RWPE2 (cell line): Measurements from ENCODE around the gene KLF15.

Experiments
- ATAC-seq: fragments of 200-7000 bp; cut with Tn5 transposase; 3 replicates; pipeline ENCODE4 v1.9.1; 2021; ENCODE audit warnings: low read depth
- DNase-seq: peaks from one replicate; pipeline ENCODE4 v3.0.0-alpha.2; 2020; ENCODE audit warnings: low spot score
- H3K27ac ChIP-seq: fragments of 450-650 bp; 2 replicates; pipeline ENCODE4 v1.5.1; 2017; ENCODE audit warnings: mild to moderate bottlenecking; ENCODE audit not compliant: poor library complexity, severe bottlenecking
- H3K27me3 ChIP-seq: fragments of 250-450 bp; sonication (Bioruptor Pico); 2 replicates; pipeline ENCODE4 v1.5.1; 2021; ENCODE audit warnings: mild to moderate bottlenecking, moderate library complexity; ENCODE audit not compliant: insufficient read depth, poor library complexity, severe bottlenecking
- H3K36me3 ChIP-seq: fragments of 250-450 bp; sonication (Bioruptor Pico); 2 replicates; pipeline ENCODE4 v1.5.1; 2020; ENCODE audit warnings: low read depth, mild to moderate bottlenecking, moderate library complexity
- H3K4me1 ChIP-seq: fragments of 250-450 bp; sonication (Bioruptor Pico); 2 replicates; pipeline ENCODE4 v1.5.1; 2021; ENCODE audit warnings: mild to moderate bottlenecking, moderate library complexity; ENCODE audit not compliant: insufficient read depth, poor library complexity, severe bottlenecking
- H3K4me3 ChIP-seq: fragments of 250-450 bp; sonication (Bioruptor Pico); 2 replicates; pipeline ENCODE4 v1.5.1; 2021; ENCODE audit warnings: mild to moderate bottlenecking, moderate library complexity; ENCODE audit not compliant: severe bottlenecking
- H3K9me3 ChIP-seq: fragments of 250-450 bp; sonication (Bioruptor Pico); 2 replicates; pipeline ENCODE4 v1.5.1; 2021; ENCODE audit warnings: mild to moderate bottlenecking, moderate library complexity; ENCODE audit not compliant: severe bottlenecking
- TF ChIP-seq, protein P1 (sequence below): fragments of 450-650 bp; IDR thresholded peaks from one replicate; pipeline ENCODE4 v1.5.1; 2017; ENCODE audit warnings: mild to moderate bottlenecking, moderate library complexity; ENCODE audit not compliant: poor library complexity, severe bottlenecking

KLF15 gene

DNA sequence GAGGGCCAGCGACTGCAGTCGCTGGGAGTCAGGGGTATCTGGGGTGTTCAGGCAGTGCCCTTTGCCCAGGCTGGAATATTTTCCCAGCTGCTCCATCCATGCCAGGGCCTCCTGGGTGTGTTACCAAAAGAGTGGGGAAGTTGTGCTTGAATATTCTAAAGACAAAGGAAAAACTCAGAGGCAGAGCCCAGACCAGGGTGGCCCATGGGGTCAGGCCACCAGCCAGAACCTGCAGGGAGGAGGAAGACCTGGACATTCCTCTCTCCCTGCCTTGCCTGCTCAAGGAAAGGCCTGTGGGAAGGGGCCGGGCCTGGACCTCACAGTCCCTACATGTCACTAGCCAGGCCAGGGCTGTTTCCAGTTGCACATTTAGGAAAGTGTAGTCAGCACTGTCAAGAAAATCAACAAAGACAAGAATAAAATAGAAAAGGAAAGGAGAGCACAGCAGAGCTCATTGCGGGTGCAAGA, 16.0 kb upstream of the KLF15 start:
- TF ChIP-seq, protein P1, sequence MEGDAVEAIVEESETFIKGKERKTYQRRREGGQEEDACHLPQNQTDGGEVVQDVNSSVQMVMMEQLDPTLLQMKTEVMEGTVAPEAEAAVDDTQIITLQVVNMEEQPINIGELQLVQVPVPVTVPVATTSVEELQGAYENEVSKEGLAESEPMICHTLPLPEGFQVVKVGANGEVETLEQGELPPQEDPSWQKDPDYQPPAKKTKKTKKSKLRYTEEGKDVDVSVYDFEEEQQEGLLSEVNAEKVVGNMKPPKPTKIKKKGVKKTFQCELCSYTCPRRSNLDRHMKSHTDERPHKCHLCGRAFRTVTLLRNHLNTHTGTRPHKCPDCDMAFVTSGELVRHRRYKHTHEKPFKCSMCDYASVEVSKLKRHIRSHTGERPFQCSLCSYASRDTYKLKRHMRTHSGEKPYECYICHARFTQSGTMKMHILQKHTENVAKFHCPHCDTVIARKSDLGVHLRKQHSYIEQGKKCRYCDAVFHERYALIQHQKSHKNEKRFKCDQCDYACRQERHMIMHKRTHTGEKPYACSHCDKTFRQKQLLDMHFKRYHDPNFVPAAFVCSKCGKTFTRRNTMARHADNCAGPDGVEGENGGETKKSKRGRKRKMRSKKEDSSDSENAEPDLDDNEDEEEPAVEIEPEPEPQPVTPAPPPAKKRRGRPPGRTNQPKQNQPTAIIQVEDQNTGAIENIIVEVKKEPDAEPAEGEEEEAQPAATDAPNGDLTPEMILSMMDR: no peak

DNA sequence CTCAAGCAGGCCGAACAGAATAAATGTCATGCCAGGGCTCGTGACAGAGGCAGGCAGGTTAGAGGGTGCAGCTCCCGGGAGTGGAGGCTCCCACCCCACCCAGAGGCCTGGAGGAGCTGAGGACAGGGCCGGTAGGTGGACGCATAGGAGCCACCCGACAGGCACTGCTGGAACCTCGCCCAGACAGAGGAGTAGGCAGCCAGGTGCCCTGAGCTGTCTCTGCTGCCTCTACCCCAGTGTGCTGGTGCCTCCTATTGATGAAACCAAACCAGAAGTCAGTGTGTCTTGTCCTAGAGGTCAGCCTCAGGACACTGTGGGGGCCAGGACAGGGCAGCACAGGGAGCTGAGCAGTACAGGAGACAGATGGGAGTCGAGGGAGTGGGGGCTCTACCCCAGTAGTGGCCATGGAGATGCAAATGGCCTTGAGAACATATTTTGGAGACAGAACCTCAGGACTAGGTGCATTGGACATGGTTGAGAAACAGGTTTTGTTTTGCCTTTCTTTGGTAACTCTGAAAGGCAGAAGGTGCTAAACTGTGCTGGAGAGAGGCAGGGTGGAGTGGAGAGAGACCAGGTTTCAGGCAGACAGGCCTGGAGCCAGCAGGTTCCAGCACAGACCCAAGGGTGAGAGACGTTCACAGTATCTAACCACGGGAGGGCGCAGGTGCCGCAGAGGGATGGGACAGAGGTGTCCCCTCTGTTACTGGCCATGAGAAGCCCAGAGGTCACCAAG, 15.4 kb upstream of the KLF15 start:
- Histone ChIP-seq H3K9me3 (no peaks in the 10 kb centered on the region), H3K27ac (no peak overlapping the region), H3K4me1 (no peaks in the 10 kb centered on the region), H3K36me3 (no peaks in the 10 kb centered on the region), H3K4me3 (no peak overlapping the region), H3K27me3 (no peaks in the 10 kb centered on the region)
- no peak for ATAC-seq
- TF ChIP-seq, protein P1: no peak
- DNase-seq: peak; percentile 54

More for the DNA sequence above, 16.0 kb upstream of the KLF15 start:
- H3K4me1 ChIP-seq: no peaks in the 10 kb centered on the region
- H3K9me3 ChIP-seq: no peaks in the 10 kb centered on the region
- DNase-seq (peak; percentile 36), ATAC-seq (no peak)
- no peaks in the 10 kb centered on the region for H3K27me3 ChIP-seq
- H3K27ac ChIP-seq: no peak overlapping the region
- H3K4me3 ChIP-seq: no peak overlapping the region
- no peaks in the 10 kb centered on the region for H3K36me3 ChIP-seq

DNA sequence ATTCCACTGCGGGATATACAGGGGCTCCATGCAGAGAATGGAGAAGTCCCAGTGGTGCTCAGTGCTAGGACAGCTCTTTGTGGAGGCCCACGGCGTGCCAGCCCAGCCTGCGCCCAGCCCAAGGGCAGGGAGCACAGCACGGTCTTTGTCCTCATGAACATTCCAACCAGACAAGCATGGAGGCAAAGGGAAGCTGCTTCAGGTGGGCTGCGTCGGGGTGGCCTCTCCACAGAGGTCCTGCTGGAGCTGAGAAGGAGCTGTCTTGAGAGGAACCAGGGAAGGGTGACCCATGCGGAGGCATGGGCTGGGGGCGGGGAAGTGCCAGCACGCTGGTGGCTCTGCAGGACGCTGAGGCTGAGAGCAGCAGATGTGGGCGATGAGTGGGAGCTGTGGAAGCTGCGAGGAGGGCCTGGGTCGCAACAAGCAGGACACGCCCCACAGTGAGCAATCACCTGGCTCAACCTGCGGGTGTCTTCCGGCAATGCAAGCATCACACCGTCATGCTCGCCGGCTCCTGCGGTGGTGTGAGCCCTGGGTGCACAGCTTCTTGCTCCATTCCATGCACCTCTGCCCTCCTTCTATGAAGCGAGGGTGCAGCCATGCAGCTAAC, 14.0 kb upstream of the KLF15 start:
- Histone ChIP-seq H3K27ac (no peak overlapping the region), H3K36me3 (no peaks in the 10 kb centered on the region), H3K4me3 (no peak overlapping the region), H3K27me3 (no peaks in the 10 kb centered on the region), H3K9me3 (no peaks in the 10 kb centered on the region), H3K4me1 (no peaks in the 10 kb centered on the region)
- DNase-seq: peak; percentile 42
- ATAC-seq: no peak
- TF ChIP-seq, protein P1: no peak

DNA sequence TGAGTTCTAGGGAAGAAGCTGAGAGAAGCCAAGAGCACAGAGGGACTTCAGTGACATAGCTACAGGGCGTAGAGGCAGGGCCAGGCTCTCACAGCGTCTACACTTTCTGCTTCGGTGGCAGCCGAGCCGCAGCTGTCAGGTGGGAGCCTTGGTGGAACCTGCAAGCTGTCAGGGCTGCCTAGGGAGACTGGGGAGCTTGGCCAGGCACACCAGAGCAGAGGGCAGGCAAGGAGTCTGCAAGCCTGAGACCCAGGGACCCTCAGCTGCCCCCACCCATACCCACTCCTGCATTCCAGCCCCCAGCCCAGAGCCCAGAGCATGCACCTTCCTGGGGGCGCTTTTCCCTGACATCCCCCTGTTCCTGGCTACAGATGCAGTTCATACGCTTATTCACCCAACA, 13.4 kb upstream of the KLF15 start:
- DNase-seq: peak; percentile 32
- no peak overlapping the region for H3K4me3 ChIP-seq

More for the DNA sequence above, 13.4 kb upstream of the KLF15 start:
- Histone ChIP-seq H3K27ac (no peak overlapping the region), H3K27me3 (no peaks in the 10 kb centered on the region), H3K4me1 (no peaks in the 10 kb centered on the region), H3K36me3 (no peaks in the 10 kb centered on the region), H3K9me3 (no peaks in the 10 kb centered on the region)
- TF ChIP-seq, protein P1: no peak
- ATAC-seq: no peak
